Erythroblast (primary cell): Measurements from ENCODE around the gene ENTPD1.

Experiments used
- GATA1 ChIP-seq: IDR thresholded peaks from 2 replicates; pipeline ENCODE4 v1.6.1; 2011; ENCODE audit warnings: low read depth, mild to moderate bottlenecking, control low read depth, low read length, moderate library complexity
- POLR2A ChIP-seq: IDR thresholded peaks from 2 replicates; pipeline ENCODE4 v1.6.1; 2011; ENCODE audit warnings: mild to moderate bottlenecking, low read length

DNA sequence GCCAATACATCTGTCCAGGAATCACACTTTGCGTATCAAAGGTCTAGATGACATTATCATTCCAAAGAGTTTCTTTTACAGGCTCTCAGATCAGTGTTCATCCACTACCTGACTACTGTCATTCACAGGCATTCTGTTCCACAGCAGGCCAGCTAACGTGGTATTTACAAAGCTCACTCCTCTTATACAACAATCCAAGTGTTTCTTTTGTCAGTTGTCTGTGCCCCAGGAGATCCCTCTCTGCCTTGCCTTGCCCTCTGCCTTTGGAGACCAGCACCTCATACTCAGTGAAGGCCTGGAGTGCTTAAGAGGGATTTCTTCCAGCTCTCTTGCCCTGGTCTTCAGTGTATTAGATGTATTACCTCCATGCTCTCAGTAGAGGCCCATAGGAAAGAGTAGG, 117.2 kb downstream of the ENTPD1 start:
- TF ChIP-seq POLR2A (no peak), GATA1 (no peak)
